ENCODE data around the gene C14orf119. TPM values are rescaled to one million over a fixed set of nuclear protein-coding genes. Genes with fewer than 3 reads are reported as not detected.

C14orf119 gene
- total RNA-seq, 1 donor from 2014 or later = 27.5 TPM

- TF ChIP-seq CTCF (IDR thresholded peaks at IDR 0.05; ENCODE audit: insufficient read depth, low read length, poor library complexity, severe bottlenecking) = no peak
- no peaks in the 10 kb centered on the region for H3K36me3 ChIP-seq (ENCODE audit: control insufficient read depth, insufficient read depth, low read length)
- DNase-seq (ENCODE audit: low read depth) = no peak
- no peak overlapping the region for H3K4me3 ChIP-seq (ENCODE audit: low read depth, low read length)
- H3K27me3 ChIP-seq (ENCODE audit: control insufficient read depth, insufficient read depth, low read length) = no peaks in the 10 kb centered on the region
Observed at GRCh38 chr14:23146351-23146910, 51.1 kb downstream of the C14orf119 start.

GRCh38 chr14:23146980-23147379, 51.7 kb downstream of the C14orf119 start:
- no peak for DNase-seq (ENCODE audit: low read depth)
- TF ChIP-seq CTCF (IDR thresholded peaks at IDR 0.05; ENCODE audit: insufficient read depth, low read length, poor library complexity, severe bottlenecking) = no peak
- Histone ChIP-seq H3K4me3 (ENCODE audit: low read depth, low read length) (no peak overlapping the region), H3K36me3 (ENCODE audit: control insufficient read depth, insufficient read depth, low read length) (no peaks in the 10 kb centered on the region), H3K27me3 (ENCODE audit: control insufficient read depth, insufficient read depth, low read length) (no peaks in the 10 kb centered on the region)

GRCh38 chr14:23147676-23148075, 52.4 kb downstream of the C14orf119 start:
- no peak for DNase-seq (ENCODE audit: low read depth)
- no peak for TF ChIP-seq CTCF (IDR thresholded peaks at IDR 0.05; ENCODE audit: insufficient read depth, low read length, poor library complexity, severe bottlenecking)
- no peaks in the 10 kb centered on the region for H3K27me3 ChIP-seq (ENCODE audit: control insufficient read depth, insufficient read depth, low read length)
- H3K36me3 ChIP-seq (ENCODE audit: control insufficient read depth, insufficient read depth, low read length) = no peaks in the 10 kb centered on the region
- H3K4me3 ChIP-seq (ENCODE audit: low read depth, low read length) = no peak overlapping the region

GRCh38 chr14:23148591-23149249, 53.4 kb downstream of the C14orf119 start:
- no peaks in the 10 kb centered on the region for H3K27me3 ChIP-seq (ENCODE audit: control insufficient read depth, insufficient read depth, low read length)

GRCh38 chr14:23149745-23150144, 54.4 kb downstream of the C14orf119 start:
- H3K4me3 ChIP-seq (ENCODE audit: low read depth, low read length) = no peak overlapping the region
- no peaks in the 10 kb centered on the region for H3K36me3 ChIP-seq (ENCODE audit: control insufficient read depth, insufficient read depth, low read length)
- no peak for TF ChIP-seq CTCF (IDR thresholded peaks at IDR 0.05; ENCODE audit: insufficient read depth, low read length, poor library complexity, severe bottlenecking)
- H3K27me3 ChIP-seq (ENCODE audit: control insufficient read depth, insufficient read depth, low read length) = no peaks in the 10 kb centered on the region
- no peak for DNase-seq (ENCODE audit: low read depth)

More at GRCh38 chr14:23148591-23149249, 53.4 kb downstream of the C14orf119 start:
- Histone ChIP-seq H3K4me3 (ENCODE audit: low read depth, low read length) (no peak overlapping the region), H3K36me3 (ENCODE audit: control insufficient read depth, insufficient read depth, low read length) (no peaks in the 10 kb centered on the region)
- no peak for TF ChIP-seq CTCF (IDR thresholded peaks at IDR 0.05; ENCODE audit: insufficient read depth, low read length, poor library complexity, severe bottlenecking)
- no peak for DNase-seq (ENCODE audit: low read depth)

Other genes starting within 250 kb of the C14orf119 start
- 124 and 150 TPM in 2 replicates for gene LRP10, start 223.8 kb upstream of the C14orf119 start, total RNA-seq
- gene REM2, start 212.3 kb upstream of the C14orf119 start, total RNA-seq = 0.48 and 1.2 TPM in 2 replicates
- gene RBM23, start 176.4 kb upstream of the C14orf119 start, total RNA-seq = 96.1 and 146 TPM in 2 replicates
- gene PRMT5, start 166.1 kb upstream of the C14orf119 start, total RNA-seq = 94.0 and 107 TPM in 2 replicates
- 31.7 and 36.5 TPM in 2 replicates for gene HAUS4, start 138.4 kb upstream of the C14orf119 start, total RNA-seq
- 87.2 and 90.8 TPM in 2 replicates for gene AJUBA, start 113.0 kb upstream of the C14orf119 start, total RNA-seq
- gene C14orf93, start 85.4 kb upstream of the C14orf119 start, total RNA-seq = 8.4 and 9.7 TPM in 2 replicates
- 199 and 244 TPM in 2 replicates for gene PSMB5, start 60.6 kb upstream of the C14orf119 start, total RNA-seq
- not detected in 2 replicates for gene PSMB11, start 53.3 kb upstream of the C14orf119 start, total RNA-seq
- 5.9 and 7.0 TPM in 2 replicates for gene CDH24, start 38.0 kb upstream of the C14orf119 start, total RNA-seq
- 72.6 and 83.4 TPM in 2 replicates for gene ACIN1, start 369 bp upstream of the C14orf119 start, total RNA-seq
- gene CIROP, start 9.5 kb downstream of the C14orf119 start, total RNA-seq = not detected in 2 replicates
- gene CEBPE, start 23.8 kb downstream of the C14orf119 start, total RNA-seq = not detected in 2 replicates
- gene SLC7A8, start 88.2 kb downstream of the C14orf119 start, total RNA-seq = 2.3 and 3.5 TPM in 2 replicates
- gene RNF212B, start 142.4 kb downstream of the C14orf119 start, total RNA-seq = not detected in 2 replicates
- gene HOMEZ, start 190.6 kb downstream of the C14orf119 start, total RNA-seq = 11.9 and 24.3 TPM in 2 replicates
- gene PPP1R3E, start 207.4 kb downstream of the C14orf119 start, total RNA-seq = 2.5 and 2.9 TPM in 2 replicates
- 16.2 and 21.3 TPM in 2 replicates for gene BCL2L2, start 211.3 kb downstream of the C14orf119 start, total RNA-seq
- gene PABPN1, start 226.0 kb downstream of the C14orf119 start, total RNA-seq = 61.4 and 70.7 TPM in 2 replicates